Measurements from ENCODE around the gene KCNH8.

DNA sequence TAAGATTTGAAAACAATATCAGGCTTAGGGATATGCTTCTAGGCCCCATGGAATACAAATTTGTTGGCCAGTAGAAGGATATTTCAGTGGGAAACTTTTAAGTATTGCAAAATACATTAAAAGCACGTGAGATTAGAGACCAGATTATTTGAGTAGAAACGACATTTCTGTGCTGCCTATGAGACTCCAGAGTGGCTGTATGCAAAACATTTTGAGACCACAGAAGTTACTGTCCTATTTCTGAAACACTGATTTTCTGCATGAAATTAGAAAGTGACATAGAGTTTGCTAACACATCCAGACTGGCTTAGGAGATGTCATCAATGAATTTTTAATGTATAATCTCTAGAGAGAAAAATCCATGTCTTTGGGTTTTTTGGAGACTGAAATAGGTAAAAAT is 99.8 kb downstream of the KCNH8 start:
- TF ChIP-seq CTCF (IDR thresholded peaks at IDR 0.05) (no peak), POLR2A (IDR thresholded peaks at IDR 0.05) (no peak)
